HepG2 (cell line): Measurements from ENCODE around the gene CHAF1A. TPM values are rescaled to one million over a fixed set of nuclear protein-coding genes. Genes with fewer than 3 reads are reported as not detected.

ENCODE experiments used
- ATAC-seq: fragments of 200-7000 bp; cut with Tn5 transposase; 3 replicates; pipeline ENCODE4 v1.9.1; 2020; ENCODE audit warnings: mild to moderate bottlenecking, moderate library complexity
- BruUV-seq: library from RNA; stranded (reverse); fragments of 400-500 nt; replicated peaks from 2 replicates; lab custom pipeline; 2021; lab: Mats Ljungman, UMichigan
- CTCF ChIA-PET: fragments of 300-600 bp; formaldehyde crosslinking; extraction: SDS; loops from one replicate; lab custom pipeline; 2021; ENCODE audit warnings: low total read pairs, inconsistent platforms, low intra/inter-chr PET ratio; lab: Yijun Ruan, JAX
- POLR2A ChIA-PET: fragments of 350-600 bp; sonication (Branson Sonifier 250); formaldehyde crosslinking; loops from one replicate; lab custom pipeline; 2020; ENCODE audit warnings: antibody characterized with exemption, inconsistent platforms; lab: Yijun Ruan, JAX
- DNase-seq: peaks from one replicate; pipeline ENCODE4 v3.0.0-alpha.2; 2015; ENCODE audit warnings: low spot score
- FAIRE-seq: peaks from 3 replicates; lab custom pipeline; 2011; peaks lifted over from hg19 to GRCh38; lab: Jason Lieb, UNC
- H2AFZ ChIP-seq: one replicate; pipeline ENCODE4 v1.6.1; 2011; ENCODE audit warnings: low read length, inconsistent platforms
- H3K27ac ChIP-seq: fragments of 300-600 bp; 3 replicates; pipeline ENCODE4 v1.8.0; 2011; ENCODE audit warnings: mixed run types, mild to moderate bottlenecking, mixed read lengths, low read length, inconsistent platforms; ENCODE audit not compliant: insufficient read depth; ENCODE audit errors: extremely low read length
- H3K27me3 ChIP-seq, 2 experiments: fragments of 200-600 bp in 1 of 2; 2 replicates in 1 of 2; 3 replicates in 1 of 2; pipeline versions ENCODE4 v1.6.0 to v1.8.0; 2011; ENCODE audit warnings: low read length in 2 of 2, mild to moderate bottlenecking in 2 of 2, moderate library complexity in 2 of 2, inconsistent platforms in 1 of 2; ENCODE audit not compliant: insufficient read depth in 2 of 2, control insufficient read depth in 1 of 2
- H3K36me3 ChIP-seq, 2 experiments: fragments of 200-600 bp in 1 of 2; replicated peaks in 1 of 2; 2 replicates in 1 of 2; 3 replicates in 1 of 2; pipeline versions ENCODE4 v1.5.1 to v1.8.0; 2011; ENCODE audit warnings: low read length in 2 of 2, inconsistent platforms in 1 of 2; ENCODE audit not compliant: insufficient read depth in 2 of 2, control insufficient read depth in 1 of 2
- H3K4me1 ChIP-seq: 2 replicates; pipeline ENCODE4 v1.5.1; 2012; ENCODE audit warnings: low read length, inconsistent platforms; ENCODE audit not compliant: insufficient read depth
- H3K4me2 ChIP-seq: 2 replicates; pipeline ENCODE4 v1.6.0; 2011; ENCODE audit warnings: low read depth, low read length, inconsistent platforms
- H3K4me3 ChIP-seq, 3 experiments: fragments of 200-600 bp in 1 of 3; sonication (generic), shearing (Covaris generic) in 1 of 3; replicated peaks in 1 of 3; 2 replicates each; pipeline ENCODE4 v1.5.1; 2011 to 2016; ENCODE audit warnings: low read length in 3 of 3, inconsistent platforms in 2 of 3, low read depth in 2 of 3, mild to moderate bottlenecking in 2 of 3, control low read depth in 1 of 3, mixed read lengths in 1 of 3; ENCODE audit not compliant: insufficient read depth in 1 of 3
- H3K79me2 ChIP-seq: one replicate; pipeline ENCODE4 v1.6.1; 2011; ENCODE audit warnings: low read length, inconsistent platforms; ENCODE audit not compliant: insufficient read depth
- H3K9ac ChIP-seq: 2 replicates; pipeline ENCODE4 v1.6.0; 2011; ENCODE audit warnings: mild to moderate bottlenecking, low read depth, low read length, inconsistent platforms; ENCODE audit not compliant: insufficient read depth
- H3K9me3 ChIP-seq: 2 replicates; pipeline ENCODE4 v1.5.1; 2012; ENCODE audit warnings: mild to moderate bottlenecking, low read length
- H4K20me1 ChIP-seq: 2 replicates; pipeline ENCODE4 v1.6.0; 2011; ENCODE audit warnings: inconsistent platforms, mild to moderate bottlenecking, low read length, moderate library complexity; ENCODE audit not compliant: insufficient read depth
- FOSL2 ChIP-seq: sonication (generic); formaldehyde crosslinking; IDR thresholded peaks from 2 replicates; pipeline ENCODE4 v1.4.0; 2020; ENCODE audit warnings: missing genetic modification reagents
- FOXA3 ChIP-seq: IDR thresholded peaks from 2 replicates; pipeline ENCODE4 v1.6.1; 2016; ENCODE audit warnings: missing genetic modification reagents, missing compliant biosample characterization
- KDM3A ChIP-seq: IDR thresholded peaks from 2 replicates; pipeline ENCODE4 v1.6.1; 2018; ENCODE audit warnings: low read depth, missing compliant biosample characterization
- PHB2 ChIP-seq: fragments of 450-650 bp; IDR thresholded peaks from 2 replicates; pipeline ENCODE4 v1.6.1; 2018; ENCODE audit not compliant: partially characterized antibody
- TMF1 ChIP-seq: sonication (generic); formaldehyde crosslinking; IDR thresholded peaks from 2 replicates; pipeline ENCODE4 v1.8.1; 2022; ENCODE audit warnings: low read depth, missing genetic modification reagents
- ZFP41 ChIP-seq: sonication (generic); formaldehyde crosslinking; IDR thresholded peaks from 2 replicates; pipeline ENCODE4 v1.4.0; 2020; ENCODE audit warnings: mild to moderate bottlenecking, missing genetic modification reagents, borderline replicate concordance
- ZKSCAN5 ChIP-seq: sonication (generic); formaldehyde crosslinking; IDR thresholded peaks from 2 replicates; pipeline ENCODE4 v1.5.1; 2020; ENCODE audit warnings: mild to moderate bottlenecking, missing genetic modification reagents
- ZNF484 ChIP-seq: sonication (generic); formaldehyde crosslinking; IDR thresholded peaks from 2 replicates; pipeline ENCODE4 v1.5.1; 2020; ENCODE audit warnings: mild to moderate bottlenecking, low read depth, missing genetic modification reagents, borderline replicate concordance
- ZNF503 ChIP-seq: sonication (generic); formaldehyde crosslinking; IDR thresholded peaks from 2 replicates; pipeline ENCODE4 v1.4.0; 2020; ENCODE audit warnings: missing genetic modification reagents
- WGBS: methylation state at CpG from one replicate; pipeline ENCODE4 v1.1.6; 2017; ENCODE audit warnings: low lambda C conversion rate; 5-methylcytosine and 5-hydroxymethylcytosine counted together
- in situ Hi-C: cut with HindIII; loops from 2 replicates; pipeline ENCODE4 v1.10.0; 2017; ENCODE audit warnings: low pct_unique_long_range_greater_than_20kb; ENCODE audit not compliant: extremely low pct_ligation_motif_present
- intact Hi-C: fragments of 100-400 bp; cut with micrococcal nuclease; formaldehyde crosslinking; loops from one replicate; pipeline ENCODE4 v1.10.0; 2022; ENCODE audit not compliant: unreplicated experiment
- polyA plus RNA-seq, 8 experiments: library from polyadenylated mRNA; depleted of rRNA in 3 of 8; stranded (reverse) in 7 of 8; unstranded in 1 of 8; fragments of >200 nt; fragmentation: Illumina TruSeq in 4 of 8; extraction: Trizol in 4 of 8; gene quantifications; 2 replicates each; pipeline versions ENCODE4 v1.2.1 to v1.2.3, GENCODE V29; 2011 to 2016; ENCODE audit warnings: low read depth in 4 of 8, missing spikeins in 1 of 8, mixed read lengths in 1 of 8; ENCODE audit not compliant: insufficient read depth in 1 of 8
- total RNA-seq, 5 experiments: library from RNA; depleted of rRNA; stranded (reverse); fragments of >200 nt; fragmentation: Illumina TruSeq; extraction: Trizol; gene quantifications; 2 replicates each; pipeline ENCODE4 v1.2.3, GENCODE V29; 2016; ENCODE audit warnings: low read depth in 1 of 5

CHAF1A gene
- total and polyA plus RNA-seq, 2 of the 13 experiments (the other 11 are each of a cell fraction or from before 2014, with no cell fraction given) = 11.0 to 34.8 TPM

DNA sequence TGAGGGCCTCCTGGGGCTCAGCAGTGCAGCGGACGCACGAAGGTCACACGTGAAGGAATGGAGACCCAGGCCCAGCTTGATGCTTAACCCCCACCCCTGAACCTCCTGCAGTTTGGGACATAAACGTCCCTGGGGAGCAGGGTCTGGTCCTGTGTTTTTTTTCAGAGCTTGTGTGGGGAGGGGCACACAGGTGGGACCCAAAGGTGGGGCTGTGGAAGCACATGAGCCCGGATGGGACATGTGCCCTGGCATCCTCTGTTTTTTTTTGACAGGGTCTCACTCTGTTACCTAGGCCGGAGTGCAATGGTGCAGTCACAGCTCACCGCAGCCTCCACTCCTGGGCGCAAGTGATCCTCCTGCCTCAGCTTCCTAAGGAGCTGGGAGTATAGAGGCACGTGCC, 34.7 kb downstream of the CHAF1A start:
- 96% methylated on average over 9 of the region's 10 CpGs for WGBS
- H3K9me3 ChIP-seq = no peaks in the 10 kb centered on the region
- FAIRE-seq (no peak), ATAC-seq (no peak), DNase-seq (no peak)
- no peak overlapping the region for H3K9ac ChIP-seq
- ChIA-PET POLR2A (no interaction called here), CTCF (no interaction called here)
- intact Hi-C loops = no loop called here
- no peak overlapping the region for H3K4me2 ChIP-seq
- no peak overlapping the region for H3K4me3 ChIP-seq
- peaks cover 12 to 53% of the 10 kb centered on the region in 2 experiments; a peak in 4 of 5 replicates for H3K36me3 ChIP-seq
- no peaks in the 10 kb centered on the region for H3K79me2 ChIP-seq
- no TSS peak for BruUV-seq
- H3K4me1 ChIP-seq = no peaks in the 10 kb centered on the region
- H4K20me1 ChIP-seq = no peaks in the 10 kb centered on the region
- H2AFZ ChIP-seq = no peak overlapping the region
- TF ChIP-seq ZFP41 (CRISPR knock-in tag) = no peak
- no peak for TF ChIP-seq TMF1 (CRISPR knock-in tag)
- no peak for TF ChIP-seq ZNF503 (CRISPR knock-in tag)
- TF ChIP-seq FOXA3 = no peak
- no peak for TF ChIP-seq PHB2
- TF ChIP-seq FOSL2 = no peak
- no peak for TF ChIP-seq KDM3A (CRISPR knock-in tag)
- TF ChIP-seq ZNF484 = no peak
- TF ChIP-seq ZKSCAN5 = no peak
- no peaks in the 10 kb centered on the region for H3K27me3 ChIP-seq
- in situ Hi-C loops = no loop called here
- no peak overlapping the region for H3K27ac ChIP-seq
